GM23248 (cell line): ENCODE measurements around the gene PCDHGB5. TPM values are rescaled to one million over a fixed set of nuclear protein-coding genes. Genes with fewer than 3 reads are reported as not detected.
"Not testable (repeated sequence)": the region's sequence is repeated elsewhere in the genome, so short reads cannot be mapped to it uniquely, and the experiment has no call there.

Source experiments
- DNase-seq: peaks from one replicate; pipeline ENCODE4 v3.0.0-alpha.2; 2015
- H2AFZ ChIP-seq: fragments of 200-600 bp; sonication (generic); 2 replicates; pipeline ENCODE4 v1.6.1; 2016; ENCODE audit warnings: antibody characterized with exemption
- H3F3A ChIP-seq: fragments of 200-600 bp; sonication (generic); 2 replicates; pipeline ENCODE4 v1.6.1; 2016; ENCODE audit warnings: mild to moderate bottlenecking, antibody characterized with exemption, mixed run types; ENCODE audit not compliant: insufficient read depth
- H3K27ac ChIP-seq: fragments of 200-600 bp; sonication (generic); 2 replicates; pipeline ENCODE4 v1.5.1; 2016; ENCODE audit warnings: mild to moderate bottlenecking
- H3K27me3 ChIP-seq: fragments of 200-600 bp; sonication (generic); replicated peaks from 2 replicates; pipeline ENCODE4 v1.6.1; 2016; ENCODE audit warnings: mild to moderate bottlenecking; ENCODE audit not compliant: insufficient read depth
- H3K36me3 ChIP-seq: fragments of 200-600 bp; sonication (generic); 2 replicates; pipeline ENCODE4 v1.6.1; 2016; ENCODE audit warnings: low read depth, mild to moderate bottlenecking
- H3K4me1 ChIP-seq: fragments of 200-600 bp; sonication (generic); 2 replicates; pipeline ENCODE4 v1.6.1; 2016; ENCODE audit warnings: mild to moderate bottlenecking; ENCODE audit not compliant: insufficient read depth
- H3K4me2 ChIP-seq: fragments of 200-600 bp; sonication (generic); one replicate; pipeline ENCODE4 v1.6.1; 2016; ENCODE audit warnings: mild to moderate bottlenecking; ENCODE audit not compliant: unreplicated experiment
- H3K4me3 ChIP-seq: fragments of 200-600 bp; sonication (generic); 2 replicates; pipeline ENCODE4 v1.5.1; 2016; ENCODE audit warnings: mild to moderate bottlenecking
- H3K79me2 ChIP-seq: fragments of 200-600 bp; sonication (generic); 2 replicates; pipeline ENCODE4 v1.6.1; 2016; ENCODE audit warnings: mild to moderate bottlenecking; ENCODE audit not compliant: insufficient read depth
- H3K9ac ChIP-seq: fragments of 200-600 bp; sonication (generic); 2 replicates; pipeline ENCODE4 v1.6.1; 2016; ENCODE audit warnings: mild to moderate bottlenecking
- H3K9me2 ChIP-seq: fragments of 200-600 bp; sonication (generic); 2 replicates; pipeline ENCODE4 v1.6.1; 2016; ENCODE audit warnings: mixed run types, mild to moderate bottlenecking, moderate library complexity; ENCODE audit not compliant: insufficient read depth
- H3K9me3 ChIP-seq: fragments of 200-600 bp; sonication (generic); one replicate; pipeline ENCODE4 v1.6.1; 2017; ENCODE audit warnings: low read depth
- H4K20me1 ChIP-seq: fragments of 200-600 bp; sonication (generic); 2 replicates; pipeline ENCODE4 v1.6.0; 2016; ENCODE audit not compliant: insufficient read depth
- EZH2 ChIP-seq: fragments of 200-600 bp; sonication (generic); IDR thresholded peaks from 2 replicates; pipeline ENCODE4 v1.6.1; 2018; ENCODE audit warnings: antibody characterized with exemption, mild to moderate bottlenecking; ENCODE audit not compliant: insufficient read depth, poor library complexity, severe bottlenecking
- EZH2phosphoT487 ChIP-seq: fragments of 200-600 bp; sonication (generic); IDR thresholded peaks from 2 replicates; pipeline ENCODE4 v1.6.1; 2018; ENCODE audit warnings: antibody characterized with exemption, moderate library complexity, mild to moderate bottlenecking, low read depth; ENCODE audit not compliant: insufficient read depth
- WGBS, 2 experiments: methylation state at CpG; one replicate each; pipeline ENCODE4 v1.1.6; 2015 to 2017; ENCODE audit warnings: low lambda C conversion rate in 2 of 2, low coverage in 1 of 2; ENCODE audit errors: missing lambda C conversion rate in 2 of 2; 5-methylcytosine and 5-hydroxymethylcytosine counted together
- in situ Hi-C: fragments of 300-500 bp; cut with MboI; formaldehyde crosslinking; loops from 2 replicates; pipeline ENCODE4 v1.15.0; 2020
- polyA plus RNA-seq: library from polyadenylated mRNA; unstranded; fragments of >200 nt; fragmentation: Nextera tagmentation; extraction: Ambion mirVana; gene quantifications from 2 replicates; pipeline ENCODE4 v1.2.1, GENCODE V29; 2016
- total RNA-seq: library from RNA; depleted of rRNA; stranded (reverse); fragments of >200 nt; shearing (Covaris generic); gene quantifications from 2 replicates; pipeline ENCODE4 v1.2.3, GENCODE V29; 2014

Gene PCDHGB5
- total and polyA plus RNA-seq, 2 experiments from 2014 or later, result 13.2 to 15.0 TPM

GRCh38 chr5:141398608-141399007 lies 861 bp downstream of the PCDHGB5 start:
- H2AFZ ChIP-seq, result no peak overlapping the region
- H3K9ac ChIP-seq, result no peak overlapping the region
- in situ Hi-C loops, result no loop called here
- 32 to 34% methylated on average over 15 of the region's 15 CpGs for WGBS, 2 experiments
- no peak overlapping the region for H3K27ac ChIP-seq
- H3K27me3 ChIP-seq, result no peaks in the 10 kb centered on the region
- no peaks in the 10 kb centered on the region for H4K20me1 ChIP-seq
- peaks cover 8% of the 10 kb centered on the region; the same call in 1 of the 2 replicates for H3F3A ChIP-seq
- H3K36me3 ChIP-seq, result no peaks in the 10 kb centered on the region
- DNase-seq, result no peak
- H3K4me2 ChIP-seq, result no peak overlapping the region
- no peaks in the 10 kb centered on the region for H3K9me2 ChIP-seq
- H3K9me3 ChIP-seq, result no peaks in the 10 kb centered on the region
- H3K4me1 ChIP-seq, result no peaks in the 10 kb centered on the region
- 0 out of 2 replicates have a peak, but pooled peaks cover 4% of the 10 kb centered on the region for H3K79me2 ChIP-seq
- H3K4me3 ChIP-seq, result no peak overlapping the region
- no peak for TF ChIP-seq EZH2phosphoT487
- TF ChIP-seq EZH2, result no peak

GRCh38 chr5:141399555-141400258 lies 2.0 kb downstream of the PCDHGB5 start:
- TF ChIP-seq EZH2phosphoT487 (no peak), EZH2 (no peak)
- H3K4me2 ChIP-seq, result peak overlapping the region; percentile 46
- H4K20me1 ChIP-seq, result no peaks in the 10 kb centered on the region
- H3K27ac ChIP-seq, result no peak overlapping the region
- H3K4me1 ChIP-seq, result no peaks in the 10 kb centered on the region
- in situ Hi-C loops, result no loop called here
- H2AFZ ChIP-seq, result no peak overlapping the region
- 38 to 39% methylated on average over 41 to 61 of the region's 61 CpGs for WGBS, 2 experiments
- H3K9me3 ChIP-seq, result no peaks in the 10 kb centered on the region
- 0 out of 2 replicates have a peak, but pooled peaks cover 4% of the 10 kb centered on the region for H3K79me2 ChIP-seq
- no peak for DNase-seq
- H3K9ac ChIP-seq, result no peak overlapping the region
- H3F3A ChIP-seq, result peaks cover 8% of the 10 kb centered on the region; the same call in 1 of the 2 replicates
- H3K36me3 ChIP-seq, result no peaks in the 10 kb centered on the region
- H3K9me2 ChIP-seq, result no peaks in the 10 kb centered on the region
- no peaks in the 10 kb centered on the region for H3K27me3 ChIP-seq
- peak overlapping the region; percentile 58 for H3K4me3 ChIP-seq

- peak within 1 kb of the TSS; percentile 54 for H3K4me2 ChIP-seq
- peak within 1 kb of the TSS; percentile 65 for H2AFZ ChIP-seq
- no peaks in the 10 kb centered on the region for H4K20me1 ChIP-seq
- H3K9me2 ChIP-seq, result no peaks in the 10 kb centered on the region
- no peaks in the 10 kb centered on the region; the same call in 1 of the 2 replicates for H3K4me1 ChIP-seq
- no peaks in the 10 kb centered on the region for H3K9me3 ChIP-seq
- in situ Hi-C loops, result no loop called here
- DNase-seq, result peak; percentile 73
- peak within 1 kb of the TSS; percentile 68 for H3K4me3 ChIP-seq
- H3K27me3 ChIP-seq, result no peaks in the 10 kb centered on the region
- H3F3A ChIP-seq, result peaks cover 8% of the 10 kb centered on the region; the same call in 1 of the 2 replicates
- TF ChIP-seq EZH2phosphoT487 (no peak), EZH2 (no peak)
- 0 out of 2 replicates have a peak, but pooled peaks cover 4% of the 10 kb centered on the region for H3K79me2 ChIP-seq
- no peaks in the 10 kb centered on the region for H3K36me3 ChIP-seq
- H3K9ac ChIP-seq, result peak within 1 kb of the TSS; percentile 38
- no peak within 1 kb of the TSS for H3K27ac ChIP-seq
- WGBS, 2 experiments, result 20% methylated on average over 27 of the region's 27 CpGs
These were observed 5.0 kb downstream of the PCDHGB5 start, which contains the start of gene PCDHGA9 for GRCh38 chr5:141402553-141403243. PCDHGA9 (plus strand) TSS chr5:141402778; CDS start chr5:141402953, 175 bp downstream.

GRCh38 chr5:141403387-141403786 lies 5.6 kb downstream of the PCDHGB5 start:
- Histone ChIP-seq H4K20me1 (no peaks in the 10 kb centered on the region), H3K36me3 (no peaks in the 10 kb centered on the region), H3K9me3 (no peaks in the 10 kb centered on the region), H3K9me2 (no peaks in the 10 kb centered on the region), H3K27me3 (no peaks in the 10 kb centered on the region), H2AFZ (peak overlapping the region; percentile 65; the same call in 1 of the 2 replicates), H3K4me2 (no peak overlapping the region), H3F3A (peaks cover 8% of the 10 kb centered on the region; the same call in 1 of the 2 replicates), H3K79me2 (0 out of 2 replicates have a peak, but pooled peaks cover 4% of the 10 kb centered on the region), H3K4me3 (peak overlapping the region; percentile 68), H3K27ac (no peak overlapping the region), H3K9ac (no peak overlapping the region), H3K4me1 (no peaks in the 10 kb centered on the region; the same call in 1 of the 2 replicates)
- no peak for DNase-seq
- TF ChIP-seq EZH2, result no peak
- no peak for TF ChIP-seq EZH2phosphoT487
- in situ Hi-C loops, result no loop called here
- 34 to 36% methylated on average over 22 of the region's 22 CpGs for WGBS, 2 experiments

GRCh38 chr5:141407790-141408505 lies 10.2 kb downstream of the PCDHGB5 start, which contains the start of gene PCDHGB6:
PCDHGB6 (plus strand) TSS chr5:141408021; CDS start chr5:141408203, 182 bp downstream.
- H3K9me2 ChIP-seq, H4K20me1 ChIP-seq, H3K27me3 ChIP-seq, H3K36me3 ChIP-seq, H3K9me3 ChIP-seq, H3K4me1 ChIP-seq, H3K79me2 ChIP-seq, in situ Hi-C loops, H3F3A ChIP-seq: not testable (repeated sequence)
- Histone ChIP-seq H3K27ac (0 out of 2 replicates have a peak within 1 kb of the TSS, but pooled peaks have one; percentile 13), H2AFZ (peak within 1 kb of the TSS; percentile 74), H3K4me3 (peak within 1 kb of the TSS; percentile 68), H3K9ac (peak within 1 kb of the TSS; percentile 56; the same call in 1 of the 2 replicates), H3K4me2 (peak within 1 kb of the TSS; percentile 67)
- WGBS, 2 experiments, result 10 to 12% methylated on average over 41 to 47 of the region's 51 CpGs
- DNase-seq, result peak; percentile 86
